Right renal cortex interstitium (tissue), 3 donors: ENCODE data around the gene CSNK2A3. TPM values are rescaled to one million over a fixed set of nuclear protein-coding genes. Genes with fewer than 3 reads are reported as not detected.

Experiments
- DNase-seq, 3 donors: peaks; one replicate each; pipeline ENCODE4 v3.0.0-alpha.2; 2013; ENCODE audit warnings: low read depth in 3 of 3, low spot score in 2 of 3
- polyA plus RNA-seq, 3 donors: library from polyadenylated mRNA; unstranded; fragments of 120-200 nt; gene quantifications; one replicate each; pipeline ENCODE4 v1.2.1, GENCODE V29; 2013; ENCODE audit not compliant: insufficient read length in 3 of 3

Gene CSNK2A3
- polyA plus RNA-seq, 3 donors: 1.5 to 2.9 (median 2.2) TPM

DNA sequence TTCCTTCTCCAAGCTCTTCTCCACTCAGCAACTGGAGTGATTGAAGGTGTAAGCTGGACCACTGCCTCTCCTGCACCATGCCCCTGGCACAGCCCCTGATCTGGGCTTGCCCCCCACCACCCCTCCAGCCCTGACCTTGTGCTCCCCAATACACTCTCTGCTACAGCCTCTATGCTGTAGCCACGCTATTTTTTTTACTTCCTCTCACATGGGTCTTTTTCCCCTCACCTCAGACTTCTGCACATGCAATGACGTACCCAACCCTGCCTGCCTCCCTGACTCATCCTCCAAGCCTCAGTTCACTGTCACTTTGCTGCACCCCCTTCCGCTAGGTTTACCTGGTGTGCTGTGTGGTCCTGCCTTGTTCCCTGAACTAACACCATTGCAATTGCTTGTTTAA lies 9.0 kb downstream of the CSNK2A3 start:
- no peak for DNase-seq

DNA sequence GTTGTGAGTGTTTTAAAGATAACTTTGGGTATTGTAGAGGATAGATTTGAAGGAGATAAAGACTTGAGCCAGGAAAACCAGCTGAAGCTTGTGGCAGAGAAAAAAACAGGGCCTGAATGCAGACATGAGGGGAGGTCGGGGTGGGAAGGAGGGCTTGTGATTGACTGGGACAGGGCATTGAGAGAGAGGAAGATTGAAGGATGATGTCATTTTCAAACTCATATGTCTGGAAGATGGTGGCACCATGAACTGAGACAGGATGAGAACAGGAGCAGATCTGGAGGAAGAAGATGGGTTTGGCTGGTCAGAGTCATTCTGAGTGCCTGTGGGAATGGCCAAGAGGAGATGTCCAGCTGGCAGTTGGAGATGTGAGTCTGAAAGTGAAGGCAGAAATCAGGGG lies 14.7 kb downstream of the CSNK2A3 start:
- no peak for DNase-seq

DNA sequence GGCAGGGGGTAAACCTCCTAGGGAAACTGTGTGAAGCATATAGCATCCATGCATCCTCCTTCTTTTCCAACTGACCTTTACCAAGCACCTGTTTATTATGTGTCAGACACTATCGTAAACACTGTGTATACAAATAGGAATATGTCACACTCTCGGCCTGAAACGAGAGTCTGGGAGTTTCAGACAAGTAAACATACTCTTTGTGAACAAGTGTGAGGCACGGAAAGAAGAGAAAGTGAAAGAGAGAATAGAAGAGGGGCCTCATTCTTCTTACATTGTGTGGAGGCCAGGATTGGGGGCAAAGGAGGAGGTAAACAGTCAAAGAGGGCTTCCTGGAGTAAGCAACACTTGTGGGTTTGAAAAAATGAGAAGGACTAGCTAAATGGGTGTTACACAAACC lies 16.4 kb downstream of the CSNK2A3 start:
- DNase-seq: no peak

DNA sequence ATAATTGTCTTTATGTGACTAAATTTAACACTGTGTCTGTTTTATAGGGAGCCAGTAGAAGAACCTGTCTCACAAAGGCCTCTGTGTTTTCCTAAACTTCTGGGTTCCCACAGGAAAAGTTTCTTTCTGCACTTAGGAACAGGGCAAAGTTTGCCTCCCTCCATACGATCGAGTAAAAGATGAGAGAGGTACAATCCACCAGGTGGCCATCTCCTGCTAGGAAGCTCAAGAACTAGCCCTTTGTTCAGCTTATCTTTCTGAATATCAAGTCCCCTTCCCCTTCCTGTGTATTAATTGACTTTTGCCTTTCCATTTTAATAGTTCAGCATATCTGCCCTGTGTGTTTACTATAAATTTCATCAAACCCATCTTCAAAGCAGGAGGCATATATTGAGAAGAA lies 18.0 kb downstream of the CSNK2A3 start:
- DNase-seq: no peak

DNA sequence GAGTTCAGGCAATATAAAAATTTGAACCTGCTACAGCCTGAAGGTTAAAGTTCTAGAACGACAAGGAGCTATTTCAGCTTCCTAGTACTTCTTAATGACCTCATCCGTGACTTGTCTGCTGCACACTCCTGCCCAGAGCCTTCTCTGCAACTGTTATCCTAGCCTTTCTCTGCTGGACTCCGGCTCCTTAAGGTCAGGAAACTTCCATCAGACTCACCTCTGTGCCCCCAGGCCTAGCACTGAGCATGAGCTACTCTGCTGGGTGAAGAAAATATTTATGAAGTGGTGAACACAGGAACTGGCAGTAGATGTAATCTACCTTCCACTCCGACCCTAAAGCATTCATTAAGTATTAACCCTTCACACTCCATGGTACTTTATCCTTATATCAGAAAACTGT lies 18.4 kb downstream of the CSNK2A3 start:
- DNase-seq: no peak

DNA sequence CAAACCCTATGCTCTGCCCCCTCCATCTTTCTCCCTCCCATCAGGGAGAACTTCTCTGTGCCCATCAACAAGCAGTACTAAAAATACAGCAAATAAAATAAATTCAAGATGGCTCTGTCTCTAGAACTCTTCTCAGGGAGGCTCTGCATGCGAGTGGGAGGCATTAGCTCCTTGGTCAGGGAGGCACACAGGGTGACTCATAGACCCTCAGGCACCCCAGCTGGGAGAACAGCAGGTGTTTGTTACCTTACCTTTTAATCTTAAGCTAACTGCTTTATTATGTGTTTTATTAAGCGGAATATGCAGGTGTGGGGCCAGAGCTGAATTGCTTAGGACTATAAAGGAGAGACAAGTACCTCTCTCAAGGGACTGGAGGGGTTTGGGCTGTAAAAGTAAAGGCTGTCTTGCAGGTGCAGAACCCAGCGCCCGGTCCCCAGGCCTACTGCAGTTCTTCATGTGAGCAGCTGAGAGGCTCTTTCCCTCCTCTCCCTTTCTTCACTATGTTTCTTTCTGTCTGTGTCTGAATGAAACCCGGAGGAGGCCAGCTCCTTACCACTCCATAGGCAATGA lies 20.8 kb downstream of the CSNK2A3 start:
- DNase-seq: no peak

DNA sequence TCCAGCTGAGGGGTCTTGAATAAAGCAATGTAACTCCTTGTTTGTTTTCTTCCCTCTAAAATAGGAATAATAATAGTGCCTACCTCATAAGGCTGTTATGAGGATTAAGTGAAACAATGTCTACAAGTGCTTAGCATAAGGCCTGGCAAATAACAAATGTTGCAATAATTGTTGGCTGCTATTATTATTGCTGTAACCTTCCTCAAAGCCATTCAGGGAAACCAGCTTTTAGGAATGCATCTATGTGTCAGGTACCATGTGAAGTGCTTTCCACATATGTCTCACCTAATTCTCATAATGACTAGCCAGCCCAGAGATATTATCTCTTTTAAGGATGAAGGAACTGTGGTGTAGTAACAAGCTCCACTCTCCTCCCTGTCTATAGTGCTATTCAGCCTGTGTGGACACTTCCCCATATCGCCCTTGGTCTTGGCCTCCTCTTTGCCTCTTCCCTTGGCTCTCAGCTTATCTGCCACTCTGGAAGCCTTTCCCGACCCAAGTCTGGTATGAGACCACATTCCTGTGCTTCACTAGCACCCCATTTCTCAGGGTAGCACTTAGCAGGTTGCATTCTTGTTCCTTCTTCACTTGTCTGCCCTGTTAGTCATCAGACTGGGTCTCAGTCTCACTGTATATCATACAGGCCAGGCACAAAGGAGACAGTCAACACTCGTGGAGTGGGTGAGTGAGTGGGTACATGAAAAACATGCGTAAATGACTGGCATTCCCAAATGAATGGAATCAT lies 23.8 kb downstream of the CSNK2A3 start:
- no peak for DNase-seq

DNA sequence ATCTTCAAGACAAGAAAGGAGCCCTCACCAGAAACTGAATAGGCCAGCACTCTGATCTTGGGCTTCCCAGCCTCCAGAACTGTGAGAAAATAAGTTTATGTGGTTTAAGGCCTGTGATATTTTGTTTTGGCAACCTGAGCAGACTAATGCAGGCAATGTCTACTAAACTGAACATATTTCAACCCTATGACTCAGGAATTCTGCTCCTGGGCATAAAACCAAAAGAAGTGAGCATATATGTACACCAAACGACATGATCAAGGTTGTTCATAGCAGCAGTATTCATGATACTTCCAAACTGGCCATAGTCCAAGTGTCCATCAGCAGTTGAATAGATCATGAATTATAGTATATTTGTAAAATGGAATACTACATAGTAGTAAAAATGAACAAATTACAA lies 29.0 kb downstream of the CSNK2A3 start:
- no peak for DNase-seq

DNA sequence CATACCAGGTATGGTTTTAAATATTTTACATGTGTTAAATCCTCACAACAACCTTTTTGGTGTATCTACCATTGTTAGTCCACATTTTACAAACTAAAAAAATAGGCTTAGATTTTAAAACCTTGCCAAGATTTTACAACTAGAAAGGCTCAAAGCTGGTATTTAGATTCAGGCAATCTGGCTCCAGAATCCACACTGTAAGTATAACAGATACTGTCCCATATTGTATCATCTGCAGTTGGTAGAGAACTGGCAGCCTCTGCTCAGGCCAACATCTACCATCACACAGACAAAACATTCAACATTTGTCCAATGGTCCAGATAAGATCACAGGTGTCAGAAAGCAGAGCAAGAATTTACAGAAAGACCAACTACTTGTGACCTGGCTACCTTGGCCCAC lies 30.9 kb downstream of the CSNK2A3 start:
- DNase-seq: no peak

DNA sequence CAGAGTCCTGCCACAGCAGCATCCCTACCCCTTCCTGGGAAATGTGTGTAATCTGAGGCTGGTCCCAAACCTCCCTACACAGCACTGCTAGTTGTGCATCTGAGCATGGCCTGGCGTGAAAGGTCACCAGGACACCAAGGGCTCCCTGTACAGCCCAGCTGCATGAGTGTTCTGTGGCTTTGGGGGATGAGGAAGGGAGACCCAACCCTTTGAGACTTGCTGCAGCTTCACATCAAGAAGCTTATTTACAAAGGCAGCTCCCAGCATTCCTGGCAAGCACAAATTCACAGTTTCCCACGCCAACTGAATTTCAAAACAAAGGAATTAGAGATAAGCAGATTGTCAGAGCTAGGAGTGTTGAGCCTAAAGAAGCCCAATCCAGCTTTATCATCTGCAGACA lies 32.2 kb downstream of the CSNK2A3 start:
- DNase-seq: no peak

DNA sequence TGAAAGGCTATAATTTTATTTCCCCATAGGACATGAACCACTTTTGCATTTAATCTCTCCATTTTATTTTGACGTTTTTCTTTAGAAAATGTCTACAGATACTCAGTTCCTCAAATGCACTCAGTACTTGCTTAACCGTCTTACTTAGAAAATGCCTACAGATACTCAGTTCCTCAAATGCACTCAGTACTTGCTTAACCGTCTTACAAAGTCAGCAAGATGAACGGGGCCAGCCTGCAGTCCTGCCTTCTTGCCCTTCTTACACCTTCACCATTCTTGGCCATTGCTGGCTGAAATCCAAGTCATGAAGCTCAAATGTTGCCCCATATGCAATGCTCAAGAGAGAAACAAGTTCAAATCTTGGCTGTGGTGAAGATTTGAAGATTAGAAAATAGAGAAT lies 34.1 kb downstream of the CSNK2A3 start:
- DNase-seq: no peak

DNA sequence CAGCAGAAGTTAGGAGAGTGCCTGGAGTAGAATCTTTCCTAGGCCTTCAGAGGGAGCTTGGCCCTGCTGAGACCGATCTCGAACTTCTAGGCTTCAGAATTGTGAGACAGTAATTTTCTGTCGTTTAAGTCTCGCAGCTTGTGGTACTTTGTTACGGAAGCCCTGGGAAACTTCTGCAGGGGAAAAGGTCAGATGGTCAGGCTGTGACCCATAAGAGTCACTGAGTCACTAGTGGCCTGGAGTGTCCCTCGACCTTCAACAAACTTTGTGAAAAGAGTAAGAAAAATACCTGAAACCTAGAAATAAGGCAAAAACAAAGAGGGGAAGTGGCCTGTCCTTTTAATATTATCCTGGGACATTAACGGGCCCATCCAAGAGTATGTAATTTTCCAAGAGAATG lies 34.6 kb downstream of the CSNK2A3 start:
- no peak for DNase-seq

DNA sequence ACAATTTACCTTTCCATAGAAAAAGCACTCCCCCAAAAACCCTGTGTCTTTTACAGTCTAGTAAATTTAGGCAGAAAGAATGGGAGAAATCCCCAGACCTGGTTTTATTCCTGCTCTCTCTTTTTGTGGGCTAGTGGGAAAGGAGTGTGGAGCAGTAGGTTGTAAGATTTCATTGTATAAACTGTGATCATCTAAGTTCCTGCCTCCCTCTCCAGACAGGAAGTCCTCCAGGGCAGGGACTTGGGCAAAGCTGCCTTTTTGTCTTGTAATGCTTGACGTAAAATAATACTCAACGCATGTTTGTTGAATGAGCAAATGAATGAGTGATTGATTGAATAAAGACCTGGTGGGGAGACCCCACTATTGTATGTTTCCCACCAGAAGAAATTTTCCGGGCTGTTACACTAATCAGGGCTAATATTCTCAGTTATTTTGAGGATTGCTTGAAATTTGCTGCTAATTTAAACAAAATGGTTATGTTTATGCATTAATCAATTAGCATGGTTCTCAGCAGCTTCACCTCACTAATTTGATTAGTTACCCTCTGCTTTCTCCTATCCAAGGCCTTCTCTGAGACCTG lies 36.3 kb downstream of the CSNK2A3 start:
- no peak for DNase-seq

DNA sequence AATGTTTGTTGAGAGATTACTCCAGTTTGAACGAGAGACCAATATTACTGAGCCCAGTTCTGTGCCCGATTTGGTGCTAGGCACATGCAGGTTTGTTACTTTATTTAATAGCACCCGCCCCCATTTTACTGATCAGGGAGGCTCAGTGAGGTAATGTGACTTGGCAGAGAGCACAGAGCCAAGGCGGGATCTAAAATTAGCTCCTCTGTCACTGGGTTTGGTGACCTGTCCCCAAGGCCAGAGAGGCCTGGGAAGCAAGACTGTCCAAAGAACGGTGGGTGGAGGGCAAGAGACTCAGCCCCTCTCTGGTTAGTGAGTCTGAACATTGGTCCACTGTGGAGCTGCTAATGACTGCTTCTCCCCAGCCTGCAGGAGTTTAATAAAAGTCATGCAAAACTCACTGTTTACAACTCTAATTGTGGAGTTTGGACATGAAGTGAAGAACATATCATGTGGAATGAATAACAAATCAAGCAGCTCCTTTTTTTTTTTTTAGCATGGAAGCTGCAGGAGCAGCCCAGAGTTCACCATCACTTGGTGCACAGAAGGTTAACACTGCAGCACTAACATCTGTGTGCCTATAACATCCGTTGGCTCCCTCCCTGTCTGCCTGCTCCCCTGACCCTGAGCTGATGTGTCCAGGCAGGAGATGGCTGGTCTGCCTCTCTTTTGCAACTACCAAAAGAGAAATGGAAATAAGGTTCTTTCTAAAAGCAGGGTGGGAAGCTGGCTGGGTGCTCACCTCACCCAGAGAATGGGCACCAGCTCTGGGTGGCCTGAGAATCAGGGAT lies 39.0 kb downstream of the CSNK2A3 start:
- no peak for DNase-seq

DNA sequence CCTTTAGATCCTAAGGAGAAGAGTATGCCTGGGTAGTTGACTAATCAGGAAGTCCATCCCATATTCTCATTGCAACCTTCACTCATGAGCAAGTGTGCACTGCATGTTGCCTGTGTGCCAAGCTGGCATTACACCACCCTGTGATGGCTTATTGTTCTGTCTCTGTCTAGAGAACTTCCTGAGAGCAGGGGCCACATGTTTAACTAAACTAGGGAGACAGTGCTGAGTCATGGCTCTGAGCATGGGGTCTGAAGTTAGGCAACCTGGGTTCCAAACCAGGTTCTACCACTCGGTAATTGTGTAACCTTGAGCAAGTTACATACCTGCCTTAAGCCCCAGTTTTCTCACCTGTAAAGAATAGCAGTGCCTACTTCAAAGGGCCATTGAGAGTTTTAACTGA lies 39.6 kb downstream of the CSNK2A3 start:
- no peak for DNase-seq

DNA sequence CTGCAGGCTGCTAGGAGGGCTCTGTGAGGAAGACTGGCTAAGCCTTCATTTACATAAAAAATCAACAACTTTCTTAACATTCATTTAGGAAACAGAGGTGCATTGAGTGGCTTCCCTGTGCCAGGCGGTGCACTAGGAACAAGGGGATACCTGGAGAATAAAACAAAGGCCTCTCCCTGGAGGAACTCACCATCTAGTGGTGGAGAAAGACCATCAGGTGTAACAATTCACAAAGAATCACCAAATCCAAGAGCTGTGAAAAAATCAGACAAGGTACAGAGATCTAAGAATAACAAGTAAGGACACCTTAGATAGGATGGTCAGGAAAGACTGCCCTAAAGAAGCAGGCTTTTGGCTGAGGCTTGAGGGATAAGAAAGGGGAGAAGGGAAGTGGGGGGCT lies 40.3 kb downstream of the CSNK2A3 start:
- DNase-seq: no peak

DNA sequence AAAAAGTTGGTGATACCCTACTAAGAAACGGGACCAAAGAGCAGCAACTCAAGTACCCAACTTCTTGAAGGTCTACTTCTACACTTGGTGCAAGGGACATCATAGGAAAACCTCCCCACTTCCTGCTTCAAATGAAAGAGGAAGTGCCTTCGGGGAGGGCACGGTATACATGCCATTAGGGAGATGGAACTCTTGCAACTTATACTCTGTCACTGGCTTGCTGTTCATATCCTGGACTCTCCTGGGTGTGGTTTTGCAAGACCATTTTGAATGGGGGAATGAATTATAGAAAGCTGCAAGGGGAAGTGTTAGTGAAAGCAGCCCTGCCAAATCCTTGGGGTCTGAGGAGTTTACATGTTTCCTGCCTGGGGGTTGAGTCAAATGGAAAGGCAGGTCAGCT lies 41.9 kb downstream of the CSNK2A3 start:
- DNase-seq: no peak

DNA sequence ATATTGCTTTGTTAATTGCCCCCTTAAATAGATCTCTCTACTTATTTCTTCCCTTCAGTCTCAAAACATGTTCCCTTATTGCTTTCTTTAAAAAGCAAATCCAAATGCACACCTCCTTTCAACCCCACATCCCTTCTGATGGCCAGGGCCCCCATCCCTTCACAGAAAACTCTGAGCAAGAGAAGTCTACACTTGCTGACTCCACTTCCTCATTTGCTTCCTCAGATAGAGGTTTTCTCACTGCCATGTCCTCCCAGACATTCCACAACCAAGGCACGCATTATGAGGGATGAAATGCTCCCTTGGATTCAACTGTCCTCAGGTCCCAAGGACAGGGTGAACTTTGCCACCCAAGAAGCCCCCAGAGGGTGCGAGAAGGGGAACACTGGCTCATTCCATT lies 43.1 kb downstream of the CSNK2A3 start:
- no peak for DNase-seq

DNA sequence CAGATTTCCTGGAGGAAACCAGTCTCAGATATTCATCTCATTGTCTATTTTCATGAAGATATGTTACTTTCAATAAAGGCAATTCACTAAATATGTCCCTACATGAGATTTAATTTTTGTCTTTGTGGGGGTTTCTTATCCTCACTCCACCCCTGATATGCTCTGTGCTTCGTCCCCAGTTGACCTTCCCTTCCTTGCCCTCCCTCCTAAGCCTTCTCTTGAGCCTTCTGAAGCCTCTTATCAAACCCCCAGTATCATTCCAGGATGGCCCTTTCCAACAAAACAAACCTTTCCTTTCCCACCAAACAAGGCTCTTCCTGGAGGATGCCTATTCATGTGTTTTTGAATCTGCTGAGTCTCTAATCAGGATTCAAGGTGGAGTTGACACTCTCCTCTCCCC lies 44.8 kb downstream of the CSNK2A3 start:
- DNase-seq: no peak

DNA sequence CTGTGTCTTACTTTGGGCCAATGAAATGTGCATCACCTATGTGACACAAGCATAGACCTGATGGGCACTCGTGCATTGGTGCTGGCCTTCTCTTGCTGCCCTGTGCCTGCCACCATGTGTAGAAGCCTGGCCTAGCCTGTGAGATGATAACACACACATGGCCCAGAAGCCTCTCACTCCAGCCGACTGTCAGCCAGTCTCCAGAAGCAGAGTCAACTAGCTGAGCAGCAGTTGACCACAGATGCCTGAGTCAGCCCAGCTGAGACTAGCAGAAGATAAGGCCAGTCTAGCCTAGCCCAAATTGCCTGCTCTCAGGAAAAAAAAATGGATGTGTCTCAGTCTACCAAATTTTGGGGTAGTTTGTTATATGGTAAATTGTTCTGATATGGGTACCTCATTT lies 46.2 kb downstream of the CSNK2A3 start:
- DNase-seq: no peak

DNA sequence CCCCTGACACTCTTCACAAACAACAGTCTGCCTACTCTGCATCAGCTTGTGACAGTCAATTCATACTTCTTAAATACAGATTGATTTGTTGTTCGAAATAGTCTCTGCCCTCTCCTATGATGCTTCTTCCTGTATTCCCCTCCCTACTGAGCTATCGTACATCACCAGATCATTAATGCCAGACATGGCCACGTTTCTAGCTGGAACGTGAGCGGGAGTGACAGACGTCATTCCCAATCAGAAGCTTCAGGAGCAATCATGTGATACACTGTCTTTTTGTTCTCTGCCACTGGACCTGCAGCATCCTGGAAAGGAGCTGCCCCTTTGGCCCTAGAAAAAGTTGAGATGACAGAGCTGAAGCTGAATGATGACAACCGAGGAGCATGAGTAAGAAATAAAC lies 48.5 kb downstream of the CSNK2A3 start:
- no peak for DNase-seq

DNA sequence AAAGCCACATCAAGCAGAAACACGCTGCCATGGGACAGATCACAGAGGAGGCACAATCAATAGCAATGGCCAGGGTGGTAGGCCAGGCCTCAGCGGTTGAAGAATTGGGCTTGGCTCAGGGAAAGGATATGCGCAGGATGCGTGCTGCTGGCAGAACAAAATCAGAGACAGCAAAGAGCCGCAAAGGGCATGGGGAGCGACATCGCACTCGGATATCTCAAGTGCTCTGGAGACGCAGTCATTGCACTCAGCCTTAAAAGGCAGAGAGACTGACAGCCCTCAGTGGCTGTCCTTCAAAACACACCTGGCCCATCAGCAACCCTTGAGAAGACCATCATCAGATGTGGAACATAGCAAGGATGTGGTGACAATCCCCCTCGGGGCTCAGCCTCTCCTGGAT lies 50.5 kb downstream of the CSNK2A3 start:
- no peak for DNase-seq
